OCI-LY1 (cell line): ENCODE results near the gene WIZ.

Experiments used
- H2AFZ ChIP-seq: fragments of 200-600 bp; sonication (generic), shearing (Covaris generic); 2 replicates; pipeline ENCODE4 v1.6.0; 2014; ENCODE audit warnings: antibody characterized with exemption, mild to moderate bottlenecking, low read length
- H3F3A ChIP-seq: fragments of 200-600 bp; sonication (generic), shearing (Covaris generic); 2 replicates; pipeline ENCODE4 v1.6.0; 2014; ENCODE audit warnings: mild to moderate bottlenecking, antibody characterized with exemption, low read length, moderate library complexity; ENCODE audit not compliant: insufficient read depth
- H3K27ac ChIP-seq: fragments of 200-600 bp; sonication (generic); 2 replicates; pipeline ENCODE4 v1.5.1; 2014; ENCODE audit warnings: low read length, mixed run types, mild to moderate bottlenecking, low read depth; ENCODE audit not compliant: poor library complexity, severe bottlenecking
- H3K27me3 ChIP-seq: fragments of 200-600 bp; sonication (generic); 2 replicates; pipeline ENCODE4 v1.6.0; 2014; ENCODE audit warnings: antibody characterized with exemption, mild to moderate bottlenecking, low read length, moderate library complexity; ENCODE audit not compliant: insufficient read depth
- H3K36me3 ChIP-seq: fragments of 200-600 bp; sonication (generic); 2 replicates; pipeline ENCODE4 v1.6.1; 2014; ENCODE audit warnings: mild to moderate bottlenecking, antibody characterized with exemption, low read length, moderate library complexity, mixed read lengths; ENCODE audit not compliant: insufficient read depth
- H3K4me1 ChIP-seq: fragments of 200-600 bp; sonication (generic); 2 replicates; pipeline ENCODE4 v1.5.1; 2014; ENCODE audit warnings: mild to moderate bottlenecking, low read length, moderate library complexity; ENCODE audit not compliant: insufficient read depth, severe bottlenecking
- H3K4me2 ChIP-seq: fragments of 200-600 bp; sonication (generic), shearing (Covaris generic); 2 replicates; pipeline ENCODE4 v1.6.1; 2014; ENCODE audit warnings: low read length
- H3K4me3 ChIP-seq: fragments of 200-600 bp; sonication (generic); 2 replicates; pipeline ENCODE4 v1.5.1; 2014; ENCODE audit warnings: low read length, low read depth, mild to moderate bottlenecking, mixed read lengths; ENCODE audit not compliant: poor library complexity, severe bottlenecking
- H3K79me2 ChIP-seq: fragments of 200-600 bp; shearing (Covaris generic); 2 replicates; pipeline ENCODE4 v1.6.1; 2016; ENCODE audit warnings: mixed run types, low read length, mixed read lengths; ENCODE audit not compliant: insufficient read depth
- H3K9ac ChIP-seq: fragments of 200-600 bp; sonication (generic), shearing (Covaris generic); 2 replicates; pipeline ENCODE4 v1.6.1; 2014; ENCODE audit warnings: mild to moderate bottlenecking, low read length, mixed read lengths
- H3K9me2 ChIP-seq: fragments of 200-600 bp; sonication (generic), shearing (Covaris generic); 2 replicates; pipeline ENCODE4 v1.6.1; 2014; ENCODE audit warnings: low read depth, mild to moderate bottlenecking, low read length, mixed read lengths
- H3K9me3 ChIP-seq: fragments of 200-600 bp; shearing (Covaris generic); 2 replicates; pipeline ENCODE4 v1.6.1; 2014; ENCODE audit warnings: low read length, mixed read lengths
- H4K20me1 ChIP-seq: fragments of 200-600 bp; sonication (generic), shearing (Covaris generic); 2 replicates; pipeline ENCODE4 v1.6.0; 2016; ENCODE audit warnings: mild to moderate bottlenecking, low read length; ENCODE audit not compliant: insufficient read depth
- EZH2 ChIP-seq: fragments of 200-600 bp; sonication (generic), shearing (Covaris generic); IDR thresholded peaks from 2 replicates; pipeline ENCODE4 v1.8.0; 2017; ENCODE audit warnings: borderline replicate concordance, mixed run types, mild to moderate bottlenecking, antibody characterized with exemption, low read length, moderate library complexity, mixed read lengths
- TF ChIP-seq, protein P1 (sequence below): fragments of 200-600 bp; sonication (generic), shearing (Covaris generic); IDR thresholded peaks from 2 replicates; pipeline ENCODE4 v1.5.1; 2017; ENCODE audit warnings: mild to moderate bottlenecking, antibody characterized with exemption, low read length, moderate library complexity, mixed read lengths

Gene WIZ

DNA sequence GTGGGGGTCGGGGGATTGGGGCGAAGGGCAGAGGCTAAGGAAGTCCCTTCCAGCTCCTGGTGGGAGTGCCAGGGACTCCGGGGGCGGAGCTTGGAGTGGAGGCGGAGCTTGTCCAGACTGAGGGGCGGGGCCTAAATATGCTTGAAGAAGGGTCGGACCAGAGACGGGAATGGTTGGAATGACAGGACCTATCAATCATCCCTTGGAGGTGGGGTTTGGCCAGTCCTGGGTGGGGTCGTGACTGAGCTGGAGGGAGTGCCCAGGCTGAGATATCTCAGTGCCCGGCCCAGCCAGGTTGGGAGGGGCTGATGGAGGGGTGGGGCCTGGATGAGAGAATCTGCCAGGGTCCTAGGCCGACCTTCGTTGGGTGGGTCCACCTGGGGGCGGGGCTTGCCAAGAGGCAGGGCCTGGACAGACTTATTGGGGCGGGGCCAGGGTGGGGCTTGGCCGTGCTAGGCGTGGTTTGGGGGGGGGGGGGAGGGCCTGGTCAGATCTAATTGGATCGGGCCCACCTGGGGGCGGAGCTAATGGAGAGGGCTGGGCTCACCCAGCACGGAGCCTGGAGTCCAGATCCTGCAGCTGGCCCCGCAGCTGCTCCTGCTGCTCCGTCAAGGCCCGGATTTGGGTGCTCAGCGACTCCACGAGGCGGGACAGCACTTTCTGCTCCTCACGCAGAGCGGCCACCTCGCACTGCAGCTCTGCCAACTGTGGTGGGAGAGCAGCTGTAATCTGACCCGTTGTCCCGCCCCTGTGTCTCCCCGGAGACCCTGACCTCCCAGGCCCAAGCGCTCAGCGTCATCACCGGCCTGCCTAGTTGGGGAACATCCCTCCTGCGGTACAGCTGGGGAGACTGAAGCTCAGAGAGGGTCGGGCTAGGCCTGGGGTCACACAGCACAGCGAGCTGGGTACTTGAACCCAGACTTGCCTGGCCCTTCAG, 2.6 kb upstream of the WIZ start:
- Histone ChIP-seq H3K9me3 (no peaks in the 10 kb centered on the region), H3K9me2 (no peaks in the 10 kb centered on the region), H3K36me3 (peaks cover 18% of the 10 kb centered on the region), H3K4me2 (no peak overlapping the region), H3K79me2 (no peaks in the 10 kb centered on the region), H3K4me1 (peaks cover 13% of the 10 kb centered on the region), H3K27me3 (no peaks in the 10 kb centered on the region), H2AFZ (no peak overlapping the region), H3K4me3 (no peak overlapping the region), H3F3A (peaks cover 7% of the 10 kb centered on the region), H4K20me1 (no peaks in the 10 kb centered on the region), H3K27ac (no peak overlapping the region), H3K9ac (no peak overlapping the region)
- TF ChIP-seq, protein P1, sequence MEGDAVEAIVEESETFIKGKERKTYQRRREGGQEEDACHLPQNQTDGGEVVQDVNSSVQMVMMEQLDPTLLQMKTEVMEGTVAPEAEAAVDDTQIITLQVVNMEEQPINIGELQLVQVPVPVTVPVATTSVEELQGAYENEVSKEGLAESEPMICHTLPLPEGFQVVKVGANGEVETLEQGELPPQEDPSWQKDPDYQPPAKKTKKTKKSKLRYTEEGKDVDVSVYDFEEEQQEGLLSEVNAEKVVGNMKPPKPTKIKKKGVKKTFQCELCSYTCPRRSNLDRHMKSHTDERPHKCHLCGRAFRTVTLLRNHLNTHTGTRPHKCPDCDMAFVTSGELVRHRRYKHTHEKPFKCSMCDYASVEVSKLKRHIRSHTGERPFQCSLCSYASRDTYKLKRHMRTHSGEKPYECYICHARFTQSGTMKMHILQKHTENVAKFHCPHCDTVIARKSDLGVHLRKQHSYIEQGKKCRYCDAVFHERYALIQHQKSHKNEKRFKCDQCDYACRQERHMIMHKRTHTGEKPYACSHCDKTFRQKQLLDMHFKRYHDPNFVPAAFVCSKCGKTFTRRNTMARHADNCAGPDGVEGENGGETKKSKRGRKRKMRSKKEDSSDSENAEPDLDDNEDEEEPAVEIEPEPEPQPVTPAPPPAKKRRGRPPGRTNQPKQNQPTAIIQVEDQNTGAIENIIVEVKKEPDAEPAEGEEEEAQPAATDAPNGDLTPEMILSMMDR, result no peak
- TF ChIP-seq EZH2, result no peak

DNA sequence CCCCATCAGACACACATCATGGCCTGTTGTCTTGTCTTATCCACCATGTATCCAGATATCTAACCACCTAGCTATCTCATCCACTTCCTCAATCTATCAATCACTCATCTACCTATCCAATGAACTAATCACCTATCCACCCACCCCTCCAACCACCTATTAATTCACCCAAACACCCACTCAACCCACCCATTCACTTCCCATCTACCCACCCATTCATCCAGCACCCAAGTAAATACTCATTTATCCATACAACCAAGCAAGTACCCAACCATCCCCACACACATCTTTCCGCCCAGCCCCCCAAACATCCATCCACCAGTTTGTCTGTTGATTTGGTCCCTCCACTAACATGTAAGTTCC, 753 bp upstream of the WIZ start:
- peaks cover 12% of the 10 kb centered on the region for H3K36me3 ChIP-seq
- peaks cover 7% of the 10 kb centered on the region for H3F3A ChIP-seq
- H3K27ac ChIP-seq, result no peak overlapping the region
- no peaks in the 10 kb centered on the region for H3K9me2 ChIP-seq
- H3K4me3 ChIP-seq, result no peak overlapping the region
- H3K4me2 ChIP-seq, result no peak overlapping the region
- no peak overlapping the region for H3K9ac ChIP-seq
- no peaks in the 10 kb centered on the region for H3K27me3 ChIP-seq
- no peak overlapping the region for H2AFZ ChIP-seq
- no peak for TF ChIP-seq EZH2
- TF ChIP-seq, protein P1, result no peak
- H4K20me1 ChIP-seq, result no peaks in the 10 kb centered on the region
- peaks cover 13% of the 10 kb centered on the region for H3K4me1 ChIP-seq
- no peaks in the 10 kb centered on the region for H3K9me3 ChIP-seq
- H3K79me2 ChIP-seq, result no peaks in the 10 kb centered on the region

DNA sequence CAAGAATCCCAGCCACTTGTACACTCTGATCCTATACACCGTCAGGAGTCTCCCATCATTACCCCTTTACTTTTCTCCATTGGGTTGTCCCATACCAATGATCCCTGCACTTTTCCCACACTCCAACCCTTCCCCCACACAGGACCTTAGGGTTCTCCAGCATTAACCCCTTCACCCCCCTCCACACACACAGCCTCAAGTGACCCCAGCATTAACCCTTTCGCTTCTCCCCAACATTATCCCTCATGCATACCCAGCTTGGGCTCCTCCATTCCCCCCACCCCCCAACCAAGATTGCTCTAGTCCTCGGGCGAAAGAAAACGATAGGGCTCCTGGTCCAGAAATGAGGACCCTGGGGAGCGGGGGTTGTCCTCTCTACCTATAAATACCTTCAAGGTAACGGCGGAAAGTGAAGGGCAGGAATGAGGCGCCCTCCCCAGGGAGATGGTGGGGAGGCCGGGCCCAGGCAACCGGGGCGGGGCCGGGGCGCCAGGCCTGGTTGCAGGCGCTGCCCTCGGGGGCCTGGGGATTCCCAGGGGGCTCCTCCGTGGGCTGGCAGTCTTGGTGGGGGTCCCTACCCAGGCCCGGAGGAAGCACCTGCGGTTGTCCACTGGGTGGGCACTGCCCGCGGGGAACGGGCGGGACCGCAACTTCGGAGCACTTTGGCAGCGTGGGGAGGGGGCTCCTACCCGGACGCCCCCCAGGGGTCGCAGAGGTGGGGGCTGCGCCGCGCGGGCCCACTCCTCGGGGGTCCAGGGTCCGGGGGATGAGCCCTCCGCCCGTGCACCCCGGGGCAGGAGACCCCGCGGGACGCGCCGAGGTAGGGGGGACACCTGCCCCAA, 757 bp downstream of the WIZ start:
- Histone ChIP-seq H2AFZ (no peak overlapping the region), H3F3A (peaks cover 7% of the 10 kb centered on the region), H3K4me2 (peak overlapping the region; percentile 58; the same call in 1 of the 2 replicates), H3K9ac (no peak overlapping the region), H3K36me3 (peaks cover 4% of the 10 kb centered on the region; the same call in 1 of the 2 replicates), H3K9me3 (no peaks in the 10 kb centered on the region), H3K27me3 (peaks cover 3% of the 10 kb centered on the region; the same call in 1 of the 2 replicates), H3K9me2 (no peaks in the 10 kb centered on the region), H3K27ac (no peak overlapping the region), H3K4me1 (peaks cover 13% of the 10 kb centered on the region), H3K4me3 (peak overlapping the region; percentile 52), H3K79me2 (no peaks in the 10 kb centered on the region), H4K20me1 (no peaks in the 10 kb centered on the region)
- no peak for TF ChIP-seq EZH2
- TF ChIP-seq, protein P1, result no peak
